Stimulated activated CD8-positive, alpha-beta memory T cell treated with anti-CD3 and anti-CD28 coated beads, Interleukin-4, amount 100 ng/mL, for 24 hours (primary cell): Measurements from ENCODE around the gene BRAP.
"Not testable (repeated sequence)": the region's sequence is repeated elsewhere in the genome, so short reads cannot be mapped to it uniquely, and the experiment has no call there.

Source experiments
- DNase-seq: peaks from one replicate; pipeline ENCODE4 v3.0.0-alpha.2; 2020; ENCODE audit warnings: low read depth

The BRAP gene

DNA sequence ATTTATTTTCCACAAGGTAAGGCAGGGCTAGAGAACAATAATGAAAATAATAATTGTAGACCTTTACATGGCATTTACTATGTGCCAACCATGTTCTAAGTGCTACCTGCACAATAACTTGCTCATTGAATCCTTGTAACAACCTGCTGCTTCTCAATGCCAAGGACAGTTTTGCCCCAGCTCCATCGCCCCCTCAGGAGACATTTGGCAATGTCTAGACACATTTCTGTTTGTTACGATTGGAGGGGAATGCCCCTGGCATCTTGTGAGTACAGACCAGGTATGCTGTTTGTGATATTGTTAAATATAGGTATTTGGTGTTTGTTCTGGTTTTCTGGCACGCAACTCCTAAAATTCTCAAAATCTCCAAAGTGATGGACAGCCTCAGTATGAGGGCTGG, 78.5 kb downstream of the BRAP start:
- no peak for DNase-seq

GRCh38 chr12:111606767-111607230, 79.0 kb downstream of the BRAP start:
- DNase-seq, result no peak

GRCh38 chr12:111605911-111606766, 79.6 kb downstream of the BRAP start:
- DNase-seq, result no peak

DNA sequence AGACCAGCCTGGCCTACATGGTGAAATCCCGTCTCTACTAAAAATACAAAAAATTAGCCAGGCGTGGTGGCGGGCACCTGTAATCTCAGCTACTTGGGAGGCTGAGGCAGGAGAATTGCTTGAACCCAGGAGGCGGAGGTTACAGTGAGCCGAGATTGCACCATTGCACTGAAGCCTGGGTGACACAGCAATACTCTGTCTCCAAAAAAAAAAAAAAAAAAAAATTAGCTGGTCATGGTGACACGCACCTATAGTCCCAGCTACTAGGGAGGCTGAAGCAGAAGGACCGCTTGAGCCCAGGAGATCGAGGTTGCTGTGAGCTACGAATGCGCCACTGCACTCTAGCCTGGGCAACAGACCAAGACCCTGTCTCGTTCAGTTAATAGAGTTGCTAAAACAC, 82.9 kb downstream of the BRAP start:
- DNase-seq, result not testable (repeated sequence)

- no peak for DNase-seq
Observed at GRCh38 chr12:111602348-111602747, 83.4 kb downstream of the BRAP start.

DNA sequence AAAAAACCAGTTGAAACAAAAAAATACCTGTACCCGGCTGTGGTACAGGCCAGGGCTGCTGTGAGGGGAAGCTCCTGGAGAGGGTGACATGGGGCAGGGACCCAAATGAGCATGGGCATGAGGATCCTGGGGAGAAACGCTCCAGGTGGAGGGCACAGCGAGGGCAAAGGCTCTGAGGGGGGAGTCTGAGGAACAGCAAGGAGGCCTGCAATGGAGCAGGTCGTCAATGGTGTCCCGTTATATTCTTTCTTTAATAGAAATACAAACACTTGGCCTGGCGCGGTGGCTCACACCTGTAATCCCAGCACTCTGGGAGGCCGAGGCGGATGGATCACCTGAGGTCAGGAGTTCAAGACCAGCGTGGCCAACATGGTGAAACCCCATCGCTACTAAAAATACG, 84.8 kb downstream of the BRAP start:
- DNase-seq, result not testable (repeated sequence)

GRCh38 chr12:111600205-111600642, 85.5 kb downstream of the BRAP start:
- no peak for DNase-seq

GRCh38 chr12:111599453-111600204, 86.1 kb downstream of the BRAP start:
- DNase-seq, result peak; percentile 86

GRCh38 chr12:111598637-111599452, 86.9 kb downstream of the BRAP start, which contains the start of gene ATXN2:
ATXN2 (minus strand) TSS chr12:111599315; CDS start chr12:111599034, 281 bp downstream.
- peak; percentile 54 for DNase-seq

- peak; percentile 9 for DNase-seq
Observed at GRCh38 chr12:111597831-111598636, 87.7 kb downstream of the BRAP start.

GRCh38 chr12:111596985-111597830, 88.5 kb downstream of the BRAP start:
- DNase-seq, result no peak

- not testable (repeated sequence) for DNase-seq
Observed at GRCh38 chr12:111595341-111595835, 90.4 kb downstream of the BRAP start.
